Neural cell (in vitro differentiated cells): ENCODE data around the gene LGR4. TPM values are rescaled to one million over a fixed set of nuclear protein-coding genes. Genes with fewer than 3 reads are reported as not detected.

ENCODE experiments used
- H2AFZ ChIP-seq: fragments of 200-600, 300-800 bp; sonication (generic), shearing (Covaris generic); 2 replicates; pipeline ENCODE4 v1.6.0; 2014; ENCODE audit warnings: low read depth, mild to moderate bottlenecking, antibody characterized with exemption, low read length, moderate library complexity
- H3F3A ChIP-seq: fragments of 200-600 bp; shearing (Covaris generic); 2 replicates; pipeline ENCODE4 v1.6.1; 2016; ENCODE audit warnings: mild to moderate bottlenecking, moderate library complexity, mixed read lengths, antibody characterized with exemption, low read length; ENCODE audit not compliant: insufficient read depth, poor library complexity, severe bottlenecking
- H3K27ac ChIP-seq: fragments of 200-600, 300-800 bp; sonication (generic), shearing (Covaris generic); 2 replicates; pipeline ENCODE4 v1.5.1; 2014; ENCODE audit warnings: mild to moderate bottlenecking, low read length, moderate library complexity
- H3K27me3 ChIP-seq: fragments of 300-800, 200-600 bp; sonication (generic), shearing (Covaris generic); 2 replicates; pipeline ENCODE4 v1.6.0; 2014; ENCODE audit warnings: mild to moderate bottlenecking, low read depth, low read length, moderate library complexity; ENCODE audit not compliant: insufficient read depth
- H3K36me3 ChIP-seq: fragments of 300-800, 200-600 bp; sonication (generic), shearing (Covaris generic); 2 replicates; pipeline ENCODE4 v1.5.1; 2014; ENCODE audit warnings: mild to moderate bottlenecking, antibody characterized with exemption, low read length, moderate library complexity; ENCODE audit not compliant: insufficient read depth
- H3K4me2 ChIP-seq: fragments of 300-800, 200-600 bp; sonication (generic), shearing (Covaris generic); 2 replicates; pipeline ENCODE4 v1.6.0; 2014; ENCODE audit warnings: mild to moderate bottlenecking, low read length
- H3K4me3 ChIP-seq: fragments of 300-800, 200-600 bp; sonication (generic), shearing (Covaris generic); 2 replicates; pipeline ENCODE4 v1.5.1; 2014; ENCODE audit warnings: mild to moderate bottlenecking, low read length, moderate library complexity
- H3K79me2 ChIP-seq: fragments of 200-600 bp; shearing (Covaris generic); replicated peaks from 2 replicates; pipeline ENCODE4 v1.6.0; 2014; ENCODE audit warnings: mild to moderate bottlenecking, low read length, moderate library complexity; ENCODE audit not compliant: insufficient read depth
- H3K9ac ChIP-seq: fragments of 300-800, 200-600 bp; sonication (generic), shearing (Covaris generic); 2 replicates; pipeline ENCODE4 v1.6.1; 2016; ENCODE audit warnings: mild to moderate bottlenecking, low read length, mixed read lengths
- H3K9me2 ChIP-seq: fragments of 200-600 bp; shearing (Covaris generic); 2 replicates; pipeline ENCODE4 v1.6.1; 2016; ENCODE audit warnings: mild to moderate bottlenecking, low read length, mixed read lengths; ENCODE audit not compliant: insufficient read depth
- H3K9me3 ChIP-seq: fragments of 200-600, 300-800 bp; sonication (generic), shearing (Covaris generic); 2 replicates; pipeline ENCODE4 v1.6.1; 2016; ENCODE audit warnings: mild to moderate bottlenecking, mixed run types, low read length, moderate library complexity, mixed read lengths
- H4K20me1 ChIP-seq: fragments of 200-600 bp; shearing (Covaris generic); 2 replicates; pipeline ENCODE4 v1.6.1; 2016; ENCODE audit warnings: mild to moderate bottlenecking, mixed run types; ENCODE audit not compliant: insufficient read depth
- CTCF ChIP-seq: fragments of 450-650 bp; IDR thresholded peaks from 2 replicates; pipeline ENCODE4 v1.5.1; 2014; ENCODE audit warnings: antibody characterized with exemption, mild to moderate bottlenecking, moderate library complexity; ENCODE audit not compliant: poor library complexity, severe bottlenecking
- EP300 ChIP-seq: fragments of 450-650 bp; conservative IDR thresholded peaks from 2 replicates; pipeline ENCODE4 v1.6.1; 2014; ENCODE audit warnings: antibody characterized with exemption, mild to moderate bottlenecking, moderate library complexity; ENCODE audit not compliant: poor library complexity, severe bottlenecking
- EZH2 ChIP-seq: fragments of 200-600, 300-800 bp; shearing (Covaris generic), sonication (generic); IDR thresholded peaks from 2 replicates; pipeline ENCODE4 v1.6.1; 2014; ENCODE audit warnings: antibody characterized with exemption, low read length, borderline replicate concordance, mild to moderate bottlenecking; ENCODE audit not compliant: insufficient read depth, poor library complexity, severe bottlenecking
- MXI1 ChIP-seq: fragments of 450-650 bp; conservative IDR thresholded peaks from 2 replicates; pipeline ENCODE4 v1.6.1; 2014; ENCODE audit warnings: antibody characterized with exemption, mild to moderate bottlenecking; ENCODE audit not compliant: poor library complexity, severe bottlenecking
- POLR2AphosphoS5 ChIP-seq: IDR thresholded peaks from 2 replicates; pipeline ENCODE4 v1.6.1; 2012
- RAD21 ChIP-seq: fragments of 450-650 bp; conservative IDR thresholded peaks from 2 replicates; pipeline ENCODE4 v1.6.1; 2014; ENCODE audit warnings: antibody characterized with exemption, mild to moderate bottlenecking, moderate library complexity
- REST ChIP-seq: IDR thresholded peaks from 2 replicates; pipeline ENCODE4 v1.6.1; 2012; ENCODE audit warnings: borderline replicate concordance
- SMC3 ChIP-seq: fragments of 450-650 bp; conservative IDR thresholded peaks from 2 replicates; pipeline ENCODE4 v1.6.1; 2014; ENCODE audit warnings: antibody characterized with exemption, mild to moderate bottlenecking, moderate library complexity; ENCODE audit not compliant: poor library complexity
- TAF1 ChIP-seq: IDR thresholded peaks from 2 replicates; pipeline ENCODE4 v1.6.1; 2012; ENCODE audit warnings: low read depth
- polyA plus RNA-seq: library from polyadenylated mRNA; depleted of rRNA; stranded (reverse); fragments of >200 nt; gene quantifications from 2 replicates; pipeline ENCODE4 v1.2.3, GENCODE V29; 2014

Gene LGR4
- polyA plus RNA-seq, 1 donor from 2014 or later: 11.2 TPM

DNA sequence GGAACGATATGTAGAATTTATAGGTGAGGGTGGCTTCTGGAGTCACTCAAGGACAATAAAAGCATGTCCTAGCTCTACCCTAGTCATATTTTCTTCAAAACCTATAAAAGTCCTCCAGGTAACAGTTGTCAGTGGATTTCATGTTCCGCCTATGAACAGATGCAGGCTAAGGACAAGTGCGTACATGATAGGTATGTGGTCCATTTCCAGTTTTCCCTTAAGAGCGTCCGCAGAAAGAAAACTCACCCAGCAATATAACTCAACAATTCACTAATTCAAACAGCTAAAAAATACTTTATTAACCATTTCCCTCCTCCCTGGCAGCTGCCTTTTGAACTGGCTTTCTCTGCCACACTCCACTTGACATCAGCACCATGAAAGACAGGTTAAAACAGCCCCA lies 59.4 kb downstream of the LGR4 start:
- Histone ChIP-seq H3K9me2 (no peaks in the 10 kb centered on the region), H3K27me3 (no peaks in the 10 kb centered on the region), H3F3A (no peaks in the 10 kb centered on the region), H4K20me1 (no peaks in the 10 kb centered on the region), H2AFZ (no peak overlapping the region), H3K9ac (no peak overlapping the region), H3K4me2 (no peak overlapping the region), H3K27ac (no peak overlapping the region), H3K36me3 (no peaks in the 10 kb centered on the region), H3K4me3 (no peak overlapping the region), H3K79me2 (peaks cover 16% of the 10 kb centered on the region), H3K9me3 (no peaks in the 10 kb centered on the region)
- TF ChIP-seq CTCF (no peak), MXI1 (no peak), POLR2AphosphoS5 (no peak), TAF1 (no peak), EZH2 (no peak), REST (no peak), SMC3 (no peak), EP300 (no peak), RAD21 (no peak)

- Histone ChIP-seq H3K4me3 (no peak overlapping the region), H3K27me3 (no peaks in the 10 kb centered on the region), H3K9me3 (no peaks in the 10 kb centered on the region), H3K4me2 (no peak overlapping the region), H3F3A (no peaks in the 10 kb centered on the region), H3K27ac (no peak overlapping the region), H2AFZ (no peak overlapping the region), H3K36me3 (no peaks in the 10 kb centered on the region), H4K20me1 (no peaks in the 10 kb centered on the region), H3K9ac (no peak overlapping the region), H3K79me2 (peaks cover 12% of the 10 kb centered on the region), H3K9me2 (no peaks in the 10 kb centered on the region)
- TF ChIP-seq REST (no peak), EP300 (no peak), MXI1 (no peak), EZH2 (no peak), SMC3 (no peak), CTCF (no peak), POLR2AphosphoS5 (no peak), TAF1 (no peak), RAD21 (no peak)
These were observed 60.3 kb downstream of the LGR4 start for GRCh38 chr11:27412192-27412691.
